Stimulated activated naive CD8-positive, alpha-beta T cell treated with anti-CD3 and anti-CD28 coated beads, Interleukin-15, Interleukin-2, amounts not matched to agents 100 ng/mL and 50 ng/mL, for 24 hours (primary cell): Measurements from ENCODE around the gene NXNL2.

ENCODE experiments used
- H3K27ac Mint-ChIP-seq: one replicate; pipeline ENCODE4 v1.8.0; 2021; ENCODE audit warnings: mild to moderate bottlenecking, mixed read lengths
- H3K27me3 Mint-ChIP-seq: one replicate; pipeline ENCODE4 v1.8.0; 2021; ENCODE audit warnings: mixed read lengths
- H3K36me3 Mint-ChIP-seq: one replicate; pipeline ENCODE4 v1.8.0; 2021; ENCODE audit warnings: low read depth, mixed read lengths
- H3K4me1 Mint-ChIP-seq: one replicate; pipeline ENCODE4 v1.8.0; 2021; ENCODE audit warnings: low read depth, mixed read lengths
- H3K4me3 Mint-ChIP-seq: one replicate; pipeline ENCODE4 v1.8.0; 2021; ENCODE audit warnings: mild to moderate bottlenecking, mixed read lengths
- H3K9me3 Mint-ChIP-seq: one replicate; pipeline ENCODE4 v1.8.0; 2021; ENCODE audit warnings: mixed read lengths

The NXNL2 gene

DNA sequence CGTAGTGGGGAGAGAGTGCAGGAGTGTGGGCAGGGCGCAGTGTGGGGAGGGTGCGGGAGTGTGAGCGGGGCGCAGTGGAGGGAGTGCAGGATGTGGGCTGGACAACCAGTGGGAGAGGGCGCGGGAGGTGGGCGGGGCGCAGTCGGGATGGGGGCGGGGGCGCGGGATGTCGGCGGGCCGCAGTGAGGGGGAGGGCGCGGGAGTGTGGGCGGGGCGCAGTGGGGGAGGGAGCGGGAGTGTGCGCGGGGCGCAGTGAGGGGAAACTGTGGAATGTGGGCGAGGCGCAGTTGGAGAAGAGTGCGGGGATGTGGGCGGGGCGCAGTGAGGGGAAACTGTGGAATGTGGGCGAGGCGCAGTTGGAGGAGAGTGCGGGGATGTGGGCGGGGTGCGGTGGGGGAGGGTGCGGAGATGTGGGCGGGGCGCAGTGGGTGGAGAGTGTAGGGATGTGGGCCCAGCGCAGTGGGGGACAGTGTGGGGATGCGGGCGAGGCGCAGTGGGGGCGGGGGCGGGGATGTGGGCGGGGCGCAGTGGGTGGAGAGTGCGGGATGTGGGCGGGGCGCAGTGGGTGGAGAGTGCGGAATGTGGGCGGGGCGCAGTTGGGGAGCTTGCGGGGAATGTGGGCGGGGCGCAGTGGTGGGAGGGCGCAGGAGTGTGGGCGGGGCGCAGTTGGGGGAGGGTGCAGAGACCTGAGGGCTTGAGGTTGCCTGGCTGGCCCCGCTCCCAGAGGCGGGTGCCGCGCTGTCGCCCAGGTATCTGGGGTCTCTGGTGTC, at the start of gene NXNL2:
Gene NXNL2 (plus strand): TSS at position 723 of the 770 bp plus-strand sequence. CDS start 257 bp downstream, outside the sequence.
- H3K9me3 Mint-ChIP-seq = no peaks in the 10 kb centered on the region
- peaks cover 16% of the 10 kb centered on the region for H3K4me1 Mint-ChIP-seq
- no peak within 1 kb of the TSS for H3K27ac Mint-ChIP-seq
- H3K4me3 Mint-ChIP-seq = no peak within 1 kb of the TSS
- peaks cover 49% of the 10 kb centered on the region for H3K27me3 Mint-ChIP-seq
- H3K36me3 Mint-ChIP-seq = no peaks in the 10 kb centered on the region

DNA sequence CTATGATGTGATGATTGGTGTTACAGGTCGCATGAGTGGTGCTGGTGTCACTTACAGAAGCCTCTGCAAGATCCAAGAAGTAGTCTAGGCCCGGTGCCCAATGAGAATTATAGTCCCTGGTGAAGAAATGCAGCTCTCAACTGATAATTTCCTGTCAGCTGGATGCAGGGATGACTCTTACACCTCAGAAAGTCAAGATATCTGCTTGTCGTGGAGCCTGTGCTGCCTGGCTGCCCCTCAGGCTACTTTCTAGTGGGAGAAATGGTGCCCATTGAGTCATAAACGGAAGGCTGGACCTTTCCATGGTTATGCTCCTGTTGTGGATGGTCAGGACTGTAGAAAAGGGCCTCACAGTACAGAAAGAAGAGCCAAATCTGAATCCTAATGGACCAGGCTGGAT, 46.8 kb upstream of the NXNL2 start:
- Mint-ChIP-seq H3K36me3 (no peaks in the 10 kb centered on the region), H3K27ac (no peak overlapping the region), H3K9me3 (no peaks in the 10 kb centered on the region), H3K4me1 (no peaks in the 10 kb centered on the region), H3K27me3 (no peaks in the 10 kb centered on the region), H3K4me3 (no peak overlapping the region)

DNA sequence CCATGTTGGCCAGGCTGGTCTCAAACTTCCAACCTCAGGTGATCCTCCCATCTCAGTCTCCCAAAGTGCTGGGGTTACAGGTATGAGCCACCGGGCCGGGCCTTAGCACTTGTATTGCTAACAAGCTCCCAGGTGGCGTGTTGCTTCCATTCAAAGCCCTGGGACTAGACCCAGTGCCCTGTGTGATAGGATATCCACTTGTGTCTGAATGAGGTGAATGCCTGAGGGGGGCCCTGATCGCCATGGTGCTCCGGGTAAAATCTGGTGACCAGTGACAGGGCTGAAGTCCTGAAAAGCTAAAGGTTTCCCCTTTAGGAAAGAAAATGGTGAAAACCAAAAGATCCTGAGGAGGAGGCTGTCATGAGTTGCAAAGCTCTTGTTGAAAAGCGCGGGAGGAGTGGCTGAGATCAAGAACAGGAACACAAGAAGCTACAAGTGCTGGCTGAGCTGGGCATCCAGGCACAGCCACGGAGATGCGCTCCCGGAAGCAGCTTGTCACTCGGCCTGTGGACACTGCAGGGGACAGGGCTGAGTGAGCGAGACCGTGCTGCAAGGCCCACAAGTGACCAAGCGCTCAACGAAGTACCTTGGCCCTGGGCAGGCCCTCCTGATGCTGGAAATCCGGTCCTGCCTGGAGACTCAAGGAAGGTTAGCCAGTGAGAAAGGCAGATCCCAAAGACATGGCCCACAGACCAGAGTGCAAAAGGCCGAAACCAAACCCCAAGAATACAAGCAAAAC, 39.8 kb upstream of the NXNL2 start:
- Mint-ChIP-seq H3K36me3 (no peaks in the 10 kb centered on the region), H3K9me3 (no peaks in the 10 kb centered on the region), H3K27me3 (no peaks in the 10 kb centered on the region), H3K4me3 (no peak overlapping the region), H3K27ac (no peak overlapping the region), H3K4me1 (no peaks in the 10 kb centered on the region)

DNA sequence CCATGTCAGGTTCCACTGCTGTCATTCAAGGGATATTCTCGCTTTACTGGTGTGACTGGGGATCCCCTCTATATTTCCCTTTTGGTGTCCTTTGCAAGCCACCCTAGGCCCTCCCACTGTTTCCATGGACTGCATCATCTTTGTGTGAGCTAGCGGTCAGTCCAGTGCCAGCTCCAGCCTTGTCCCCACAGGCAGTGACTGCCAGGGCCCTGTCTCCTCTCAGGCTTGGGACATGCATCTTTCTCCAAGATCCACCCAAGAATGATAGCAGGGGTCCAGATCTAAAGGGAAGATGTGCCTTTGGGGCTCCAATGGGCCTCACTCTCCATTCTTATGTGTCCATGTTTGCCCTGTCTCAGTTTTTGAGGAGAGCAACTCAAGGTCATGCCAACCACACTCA, 37.8 kb upstream of the NXNL2 start:
- Mint-ChIP-seq H3K4me1 (no peaks in the 10 kb centered on the region), H3K27me3 (no peaks in the 10 kb centered on the region)

DNA sequence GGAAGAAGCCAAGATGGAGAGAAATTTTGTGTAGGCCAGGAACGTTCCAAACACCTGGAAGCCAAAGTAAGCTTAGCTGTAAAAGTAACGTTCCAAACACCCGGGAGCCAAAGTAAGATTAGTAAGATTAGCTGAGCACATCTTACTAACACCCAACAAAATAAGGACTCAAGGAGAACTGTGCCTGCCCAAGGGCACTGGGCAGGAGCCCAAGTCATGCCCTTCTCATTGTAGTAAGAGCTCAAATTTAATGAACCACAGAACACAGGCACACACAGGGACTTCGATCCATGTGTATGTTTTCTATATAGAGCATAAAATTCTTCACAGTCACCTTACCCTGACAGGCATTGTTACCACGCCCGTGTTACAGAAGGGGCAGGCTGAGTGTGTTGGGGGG, 36.1 kb upstream of the NXNL2 start:
- no peaks in the 10 kb centered on the region for H3K36me3 Mint-ChIP-seq
- H3K4me3 Mint-ChIP-seq = no peak overlapping the region
- H3K9me3 Mint-ChIP-seq = no peaks in the 10 kb centered on the region
- H3K4me1 Mint-ChIP-seq = no peaks in the 10 kb centered on the region
- no peaks in the 10 kb centered on the region for H3K27me3 Mint-ChIP-seq
- H3K27ac Mint-ChIP-seq = no peak overlapping the region

More for the DNA sequence above, 37.8 kb upstream of the NXNL2 start:
- Mint-ChIP-seq H3K36me3 (no peaks in the 10 kb centered on the region), H3K9me3 (no peaks in the 10 kb centered on the region), H3K4me3 (no peak overlapping the region), H3K27ac (no peak overlapping the region)

DNA sequence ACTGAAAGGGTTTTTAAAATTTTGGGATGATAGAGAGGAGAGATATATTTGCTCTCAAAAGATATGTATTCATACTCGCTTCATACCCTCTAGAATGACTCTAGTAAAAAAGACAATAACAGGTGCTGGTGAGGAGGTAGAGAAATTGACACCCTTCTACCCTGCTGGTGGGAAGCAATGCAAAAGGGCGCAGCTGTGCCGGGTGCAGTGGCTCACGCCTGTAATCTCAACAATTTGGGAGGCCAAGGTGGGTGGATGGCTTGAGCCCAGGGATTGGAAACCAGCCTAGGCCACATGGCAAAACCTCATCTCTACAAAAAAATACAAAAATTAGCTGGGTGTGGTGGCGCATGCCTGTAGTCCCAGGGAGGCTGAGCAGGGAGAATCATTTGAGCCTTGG, 33.9 kb upstream of the NXNL2 start:
- no peak overlapping the region for H3K27ac Mint-ChIP-seq
- H3K9me3 Mint-ChIP-seq = no peaks in the 10 kb centered on the region
- H3K36me3 Mint-ChIP-seq = no peaks in the 10 kb centered on the region
- no peaks in the 10 kb centered on the region for H3K4me1 Mint-ChIP-seq
- H3K4me3 Mint-ChIP-seq = no peak overlapping the region
- no peaks in the 10 kb centered on the region for H3K27me3 Mint-ChIP-seq

DNA sequence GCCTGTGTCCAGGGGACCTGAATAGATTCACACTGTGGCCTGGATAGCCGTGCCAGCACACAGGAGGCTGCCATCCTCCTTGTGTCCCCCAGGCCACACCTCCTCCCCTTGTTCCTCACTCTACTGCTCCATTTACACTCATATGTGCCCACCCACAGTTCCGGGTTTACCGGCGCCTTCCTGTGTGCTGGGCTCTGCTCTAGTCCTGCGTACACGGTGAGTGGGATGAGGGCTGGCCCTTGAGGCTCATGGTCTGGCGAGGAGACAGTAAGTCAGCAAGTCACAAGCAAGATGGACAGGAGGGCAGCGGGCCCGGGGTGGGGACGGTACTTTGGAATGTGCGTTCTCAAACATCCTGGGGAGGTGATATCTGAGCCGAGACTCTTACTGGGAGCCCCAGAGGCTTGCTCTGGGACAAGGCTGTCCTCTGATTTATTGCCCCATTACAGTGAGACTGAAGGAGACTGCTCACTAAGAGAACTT, 32.4 kb upstream of the NXNL2 start:
- Mint-ChIP-seq H3K27ac (no peak overlapping the region), H3K4me3 (no peak overlapping the region), H3K4me1 (no peaks in the 10 kb centered on the region), H3K9me3 (no peaks in the 10 kb centered on the region), H3K27me3 (no peaks in the 10 kb centered on the region), H3K36me3 (no peaks in the 10 kb centered on the region)

GRCh38 chr9:88503081-88503844, 31.7 kb upstream of the NXNL2 start:
- Mint-ChIP-seq H3K9me3 (no peaks in the 10 kb centered on the region), H3K36me3 (no peaks in the 10 kb centered on the region), H3K4me3 (no peak overlapping the region), H3K4me1 (no peaks in the 10 kb centered on the region), H3K27me3 (no peaks in the 10 kb centered on the region), H3K27ac (no peak overlapping the region)

DNA sequence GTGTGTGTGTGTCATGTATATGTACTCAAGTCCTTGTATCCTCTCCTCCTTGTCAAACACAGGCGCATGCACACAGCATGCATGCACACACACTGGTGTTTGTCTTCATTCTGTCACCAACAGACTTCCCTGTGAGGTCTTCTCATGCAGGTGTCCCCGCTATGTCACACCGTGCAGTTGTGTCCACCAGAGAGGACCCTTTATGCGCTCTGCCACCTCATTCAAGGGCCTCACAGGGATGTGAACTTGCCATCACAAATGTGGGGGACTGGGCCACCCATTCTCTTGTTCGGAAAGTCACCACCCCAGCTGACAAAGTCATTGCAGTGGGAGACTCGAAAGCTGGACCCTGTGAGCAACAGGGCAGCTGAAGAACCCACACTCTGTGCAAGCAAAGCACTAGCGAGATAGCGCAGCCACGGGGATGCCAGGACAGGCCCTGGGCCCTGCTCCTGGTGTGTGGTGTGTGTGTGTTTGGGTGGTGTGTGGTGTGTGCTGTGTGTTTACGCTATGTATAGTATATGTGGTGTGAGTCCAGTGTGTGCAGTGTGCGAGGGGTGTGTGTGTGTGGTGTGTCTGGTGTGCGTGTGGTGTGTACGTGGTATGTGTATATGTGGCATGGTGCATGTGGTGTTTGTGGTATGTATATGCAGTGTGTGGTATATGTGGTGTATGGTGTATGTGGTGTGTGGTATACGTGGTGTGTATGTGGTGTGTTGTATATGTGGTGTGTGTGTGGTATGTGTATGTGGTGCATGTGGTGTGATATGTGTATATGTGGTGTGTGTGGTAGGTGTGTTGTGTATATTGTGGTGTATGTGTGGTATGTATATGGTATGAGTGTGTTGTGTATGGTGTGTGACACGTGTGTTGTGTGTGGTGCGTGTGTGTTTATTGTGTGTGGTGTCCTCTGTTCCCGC, 30.9 kb upstream of the NXNL2 start:
- Mint-ChIP-seq H3K27me3 (peaks cover 4% of the 10 kb centered on the region), H3K4me3 (no peak overlapping the region), H3K9me3 (no peaks in the 10 kb centered on the region), H3K36me3 (no peaks in the 10 kb centered on the region), H3K27ac (no peak overlapping the region), H3K4me1 (no peaks in the 10 kb centered on the region)

DNA sequence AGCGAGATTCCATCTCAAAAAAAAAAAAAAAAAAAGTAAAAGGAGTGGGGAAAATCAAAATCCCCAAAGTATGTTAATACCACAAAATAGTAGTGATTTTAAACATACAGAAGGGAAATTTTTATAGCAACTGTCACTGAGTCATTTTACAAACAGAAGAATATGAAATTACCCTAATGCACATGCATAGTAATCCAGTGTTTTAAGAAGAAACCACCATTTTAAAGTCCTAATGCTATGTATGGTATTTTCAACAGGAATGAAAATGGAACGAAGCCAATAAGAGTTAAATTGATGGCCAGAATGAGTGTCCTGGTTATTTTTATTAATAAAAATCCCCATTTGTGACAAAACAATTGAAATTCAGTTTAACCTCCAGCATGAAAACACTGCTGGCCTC, 26.7 kb upstream of the NXNL2 start:
- H3K4me3 Mint-ChIP-seq = no peak overlapping the region
- no peak overlapping the region for H3K27ac Mint-ChIP-seq
- no peaks in the 10 kb centered on the region for H3K4me1 Mint-ChIP-seq
- H3K27me3 Mint-ChIP-seq = peaks cover 4% of the 10 kb centered on the region
- no peaks in the 10 kb centered on the region for H3K36me3 Mint-ChIP-seq
- H3K9me3 Mint-ChIP-seq = no peaks in the 10 kb centered on the region

DNA sequence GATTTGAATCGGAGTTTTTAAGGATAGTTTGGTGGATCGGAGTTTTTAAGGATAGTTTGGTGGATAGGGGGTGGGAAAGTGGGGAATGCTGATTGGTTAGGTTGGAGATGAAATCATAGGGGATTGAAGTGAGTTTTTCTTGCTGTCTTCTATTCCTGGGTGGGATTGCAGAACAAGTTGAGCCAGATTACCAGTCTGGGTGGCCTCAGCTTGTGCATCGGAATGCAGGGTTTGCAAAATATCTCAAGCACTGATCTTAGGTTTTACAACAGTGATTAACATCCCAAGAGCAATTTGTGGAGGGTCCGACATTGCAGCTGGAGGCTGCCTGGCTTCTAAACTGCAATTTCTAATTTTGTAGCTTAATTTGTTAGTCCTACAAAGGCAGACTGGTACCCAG, 23.1 kb upstream of the NXNL2 start:
- peaks cover 4% of the 10 kb centered on the region for H3K27me3 Mint-ChIP-seq
- H3K27ac Mint-ChIP-seq = no peak overlapping the region
- peaks cover 4% of the 10 kb centered on the region for H3K9me3 Mint-ChIP-seq
- no peaks in the 10 kb centered on the region for H3K4me1 Mint-ChIP-seq
- H3K4me3 Mint-ChIP-seq = no peak overlapping the region
- H3K36me3 Mint-ChIP-seq = no peaks in the 10 kb centered on the region

DNA sequence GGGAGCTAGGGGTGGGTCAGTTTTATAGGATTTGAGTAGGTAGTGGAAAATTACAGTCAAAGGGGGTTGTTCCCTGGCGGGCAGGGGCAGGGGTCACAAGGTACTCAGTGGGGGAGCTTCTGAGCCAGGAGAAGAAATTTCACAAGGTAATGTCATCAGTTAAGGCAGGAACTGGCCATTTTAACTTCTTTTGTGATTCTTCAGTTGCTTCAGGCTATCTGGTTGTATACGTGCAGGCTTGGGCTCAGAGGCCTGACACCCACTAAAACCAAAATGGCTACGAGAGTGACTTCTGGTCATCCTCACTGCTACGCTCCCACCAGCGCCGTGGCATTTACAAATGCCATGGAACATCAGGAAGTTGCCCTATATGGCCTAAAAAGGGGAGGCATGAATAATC, 20.7 kb upstream of the NXNL2 start:
- Mint-ChIP-seq H3K27me3 (no peaks in the 10 kb centered on the region), H3K36me3 (no peaks in the 10 kb centered on the region), H3K4me3 (no peak overlapping the region), H3K9me3 (peaks cover 4% of the 10 kb centered on the region), H3K4me1 (no peaks in the 10 kb centered on the region), H3K27ac (no peak overlapping the region)

DNA sequence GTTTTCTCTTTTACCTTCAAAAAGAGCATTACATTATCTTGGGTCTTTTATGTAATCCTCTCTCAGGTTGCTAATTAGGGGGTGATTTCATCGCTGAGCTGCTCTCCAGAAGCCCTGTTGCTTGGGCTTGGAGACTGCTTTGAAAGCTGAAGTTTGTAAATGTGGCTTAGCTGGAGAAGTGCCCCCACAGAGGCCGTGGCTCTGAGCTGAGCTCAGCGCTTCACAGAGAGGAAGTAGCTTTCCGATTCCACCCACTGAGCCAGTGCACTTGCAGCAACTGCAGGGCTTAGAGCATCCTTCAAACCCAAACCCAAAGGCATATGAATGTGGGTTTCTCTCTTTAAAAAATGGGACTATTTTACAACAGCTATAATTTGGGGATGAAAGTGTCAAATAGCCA, 13.7 kb upstream of the NXNL2 start:
- H3K36me3 Mint-ChIP-seq = no peaks in the 10 kb centered on the region
- H3K27ac Mint-ChIP-seq = no peak overlapping the region
- no peak overlapping the region for H3K4me3 Mint-ChIP-seq
- H3K4me1 Mint-ChIP-seq = no peaks in the 10 kb centered on the region
- H3K27me3 Mint-ChIP-seq = peaks cover 8% of the 10 kb centered on the region
- H3K9me3 Mint-ChIP-seq = no peaks in the 10 kb centered on the region

DNA sequence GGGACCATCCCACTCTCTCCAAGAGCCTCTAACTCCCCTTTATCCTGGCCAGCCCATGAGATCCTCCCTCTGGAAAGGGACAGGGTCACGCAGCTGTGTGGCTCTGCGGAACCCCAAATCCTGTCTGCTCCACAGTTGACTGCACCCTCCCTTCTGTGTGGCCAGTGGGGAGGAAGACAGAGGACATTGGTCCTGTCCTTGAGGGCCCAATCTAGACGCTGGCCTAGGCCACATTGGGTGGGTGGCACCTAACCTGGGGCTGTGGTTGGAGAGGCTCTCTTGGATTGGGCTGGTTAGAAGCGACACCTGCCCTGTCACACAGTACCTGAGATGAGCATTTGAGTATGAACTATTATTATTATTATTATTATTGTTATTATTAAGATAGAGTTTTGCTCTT, 12.6 kb upstream of the NXNL2 start:
- H3K4me1 Mint-ChIP-seq = no peaks in the 10 kb centered on the region
- H3K4me3 Mint-ChIP-seq = no peak overlapping the region
- no peaks in the 10 kb centered on the region for H3K36me3 Mint-ChIP-seq
- H3K27me3 Mint-ChIP-seq = peaks cover 11% of the 10 kb centered on the region
- H3K27ac Mint-ChIP-seq = no peak overlapping the region
- H3K9me3 Mint-ChIP-seq = no peaks in the 10 kb centered on the region
